GM19238 (cell line): ENCODE results near the gene STX8.
"Not testable (repeated sequence)": the region's sequence is repeated elsewhere in the genome, so short reads cannot be mapped to it uniquely, and the experiment has no call there.

Experiments used
- DNase-seq: peaks from one replicate; pipeline ENCODE4 v3.0.0; 2011; ENCODE audit warnings: low spot score; ENCODE audit not compliant: insufficient read length

STX8 gene

GRCh38 chr17:9269350-9270035 lies 306.1 kb downstream of the STX8 start:
- DNase-seq: no peak

- no peak for DNase-seq
These were observed 307.1 kb downstream of the STX8 start for GRCh38 chr17:9268546-9268945.

DNA sequence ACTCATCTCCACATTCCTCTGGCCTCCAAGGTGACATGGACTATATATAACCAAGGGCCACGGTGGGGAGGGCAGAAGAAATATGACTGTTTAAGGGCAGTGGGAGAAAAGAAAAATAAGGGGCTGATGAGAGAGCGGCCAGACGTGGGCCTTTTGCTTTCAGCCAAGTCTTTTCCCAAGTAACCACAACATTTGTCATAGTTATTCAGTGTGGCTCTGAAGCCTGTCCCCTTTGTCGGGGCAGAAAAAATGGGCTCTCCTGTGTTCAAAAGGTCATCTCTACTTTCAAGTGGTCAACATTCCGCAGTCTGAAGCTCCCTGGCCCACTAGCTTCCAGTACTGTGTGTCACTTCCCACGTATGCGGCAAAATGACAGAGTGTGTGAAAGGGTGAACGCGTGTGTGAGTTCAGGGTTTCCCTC lies 308.9 kb downstream of the STX8 start:
- DNase-seq: no peak

DNA sequence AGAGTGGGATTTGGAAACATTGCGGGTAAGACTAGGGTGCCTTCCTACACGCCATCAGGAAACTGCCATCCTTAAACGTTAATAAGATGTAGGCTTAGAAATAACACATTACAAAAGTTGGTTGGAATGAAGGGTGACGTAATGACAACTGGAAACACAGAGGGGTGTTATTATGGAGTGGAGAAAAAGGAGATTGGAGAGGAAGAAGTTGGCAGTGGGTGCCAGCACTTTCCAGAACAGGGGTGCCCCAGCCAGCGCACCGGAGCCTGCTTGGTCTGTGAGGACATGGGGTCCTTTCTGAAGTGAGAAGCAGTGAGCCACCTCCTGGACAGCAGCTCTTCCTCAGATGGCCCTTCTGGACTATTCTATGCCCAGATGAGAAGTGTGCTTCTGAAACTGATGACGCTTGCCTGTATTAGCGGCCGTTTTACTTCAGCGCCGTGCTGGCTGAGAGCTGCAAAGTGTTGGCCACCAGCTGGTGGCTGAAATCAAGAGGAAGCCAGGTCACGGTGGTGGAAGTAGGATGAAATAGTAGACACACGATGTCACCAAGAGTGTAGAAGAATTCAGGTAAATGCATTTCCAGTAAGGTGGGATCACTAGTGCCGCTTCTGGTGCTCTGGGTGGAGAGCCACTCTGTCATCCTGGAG lies 309.5 kb downstream of the STX8 start:
- DNase-seq: no peak

GRCh38 chr17:9261081-9262012 lies 314.3 kb downstream of the STX8 start:
- no peak for DNase-seq

DNA sequence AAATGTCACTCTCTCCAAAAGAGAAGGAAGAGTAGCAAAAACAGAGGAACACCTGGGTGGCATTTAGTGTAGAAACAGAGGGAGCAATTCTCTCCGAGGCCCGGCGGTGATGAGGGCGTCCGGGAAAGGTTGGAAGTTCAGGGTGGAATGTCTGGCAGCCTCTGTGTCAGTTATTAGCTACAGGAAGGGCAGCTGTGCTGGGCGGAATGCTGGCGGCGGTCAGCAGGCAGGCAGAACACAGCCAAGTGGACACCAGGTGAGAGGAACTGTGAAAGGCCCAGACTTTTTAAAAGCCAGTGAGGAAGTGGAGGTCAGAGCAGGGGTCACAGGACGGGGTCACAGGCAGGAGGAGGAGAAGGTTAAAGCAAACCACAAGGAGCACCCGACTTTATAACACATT lies 316.2 kb downstream of the STX8 start:
- no peak for DNase-seq

GRCh38 chr17:9258115-9259015 lies 317.3 kb downstream of the STX8 start:
- no peak for DNase-seq

GRCh38 chr17:9257630-9257965 lies 318.0 kb downstream of the STX8 start:
- DNase-seq: not testable (repeated sequence)

GRCh38 chr17:9256751-9257629 lies 318.6 kb downstream of the STX8 start:
- no peak for DNase-seq

DNA sequence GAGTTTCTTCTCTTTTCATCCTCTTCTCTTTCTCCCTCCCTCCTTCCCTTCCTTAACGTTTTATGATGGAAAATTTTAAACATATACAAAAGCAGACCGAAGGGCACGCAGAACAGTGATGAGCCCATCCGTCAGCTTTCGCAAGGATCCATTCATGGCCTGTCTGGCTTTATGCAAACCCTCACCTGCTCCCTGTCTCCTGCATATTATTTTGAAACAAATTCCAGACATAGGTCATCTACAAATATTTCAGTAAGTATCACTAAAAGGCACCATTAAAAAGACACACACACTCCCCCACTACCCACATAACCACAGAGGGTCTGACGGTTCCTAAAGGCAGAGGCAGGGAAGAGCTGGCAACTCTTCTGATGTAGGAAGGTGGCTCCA lies 319.3 kb downstream of the STX8 start:
- DNase-seq: no peak

DNA sequence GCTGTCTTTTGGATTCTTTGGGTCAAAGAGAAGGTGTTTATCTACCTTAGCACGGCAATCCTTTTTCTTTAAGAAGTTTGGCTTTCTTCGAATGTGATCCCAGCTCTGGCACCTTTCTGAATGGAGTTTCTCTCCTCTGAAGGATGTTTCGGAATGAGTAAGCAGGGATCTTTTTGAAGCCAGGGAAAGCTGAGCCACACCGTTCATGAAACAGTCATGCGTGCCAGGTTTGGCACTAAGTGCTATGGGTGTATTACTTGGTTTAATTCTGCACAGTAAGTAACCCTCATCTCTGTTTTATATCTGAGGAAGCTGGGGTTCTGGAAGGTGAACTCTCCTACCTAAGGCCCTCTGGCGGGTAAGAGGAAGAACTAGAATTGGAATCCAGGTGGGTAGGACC lies 319.8 kb downstream of the STX8 start:
- no peak for DNase-seq

GRCh38 chr17:9254841-9255240 lies 320.8 kb downstream of the STX8 start:
- no peak for DNase-seq

DNA sequence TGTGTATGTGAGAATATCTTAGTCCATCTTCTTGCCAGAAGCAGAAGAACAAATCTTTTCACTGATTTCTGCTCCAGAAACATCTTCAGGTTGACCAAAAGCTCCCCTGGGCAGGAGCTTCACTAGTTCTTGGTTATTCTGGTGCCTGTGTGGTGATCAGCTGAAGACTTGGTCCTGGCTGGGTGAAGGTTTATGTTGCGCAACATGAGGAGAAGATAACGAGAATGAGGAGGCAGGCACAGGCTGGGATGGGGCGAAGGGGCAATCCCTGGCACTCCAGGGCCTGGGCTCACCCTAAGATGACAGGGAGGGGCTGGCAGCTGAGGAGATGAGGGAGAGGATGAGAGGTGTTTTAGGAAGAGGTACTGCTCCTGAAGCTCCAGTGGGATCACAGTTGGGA lies 322.3 kb downstream of the STX8 start:
- no peak for DNase-seq

DNA sequence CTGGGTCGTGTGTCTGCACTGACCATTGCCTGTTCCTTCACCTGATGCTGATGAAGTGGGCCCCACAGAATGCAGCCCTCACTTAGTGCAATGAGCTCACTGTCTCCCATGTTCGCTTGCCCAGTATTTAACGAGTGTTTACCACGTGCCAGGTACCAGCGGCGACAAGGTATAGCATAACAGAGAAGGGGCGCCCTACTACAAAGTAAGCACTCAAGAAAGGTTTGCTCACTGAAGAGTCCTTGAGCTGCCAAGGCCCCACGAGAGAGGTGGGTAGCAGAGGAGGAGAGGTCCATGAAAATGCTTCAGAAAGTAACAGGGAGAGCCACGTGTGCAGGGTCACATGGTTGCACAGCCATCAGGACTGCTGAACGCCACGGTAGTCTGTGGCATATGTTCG lies 324.3 kb downstream of the STX8 start:
- no peak for DNase-seq

- DNase-seq: no peak
These were observed 326.2 kb downstream of the STX8 start for GRCh38 chr17:9249245-9249953.

DNA sequence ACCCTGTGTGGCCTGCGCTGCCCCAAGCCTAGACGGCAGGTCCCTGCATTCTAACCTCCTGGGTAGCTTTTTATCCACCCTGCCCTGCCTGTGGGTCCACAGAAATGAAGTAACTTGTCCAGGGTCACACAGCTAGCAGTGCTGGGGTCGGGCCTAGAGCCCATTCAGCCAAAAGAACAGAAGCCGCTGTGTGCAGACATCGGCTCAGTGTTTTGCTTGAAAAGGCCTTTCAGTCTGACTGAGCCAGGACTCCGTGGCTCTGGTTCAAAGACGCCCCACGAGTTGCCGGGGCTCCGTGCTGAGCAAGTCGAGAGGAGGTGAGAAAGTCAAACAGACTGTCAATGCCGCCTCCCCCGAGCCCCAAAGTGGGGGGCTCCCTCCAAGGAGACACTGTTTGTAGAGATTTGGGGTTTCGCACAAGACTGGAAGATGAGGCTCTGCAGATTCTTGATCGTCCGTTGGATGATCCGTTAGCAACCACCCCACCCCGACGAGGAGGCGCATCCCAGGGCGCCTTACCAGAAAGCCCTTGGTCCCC lies 328.1 kb downstream of the STX8 start:
- no peak for DNase-seq

GRCh38 chr17:9244066-9245052 lies 331.3 kb downstream of the STX8 start:
- no peak for DNase-seq

DNA sequence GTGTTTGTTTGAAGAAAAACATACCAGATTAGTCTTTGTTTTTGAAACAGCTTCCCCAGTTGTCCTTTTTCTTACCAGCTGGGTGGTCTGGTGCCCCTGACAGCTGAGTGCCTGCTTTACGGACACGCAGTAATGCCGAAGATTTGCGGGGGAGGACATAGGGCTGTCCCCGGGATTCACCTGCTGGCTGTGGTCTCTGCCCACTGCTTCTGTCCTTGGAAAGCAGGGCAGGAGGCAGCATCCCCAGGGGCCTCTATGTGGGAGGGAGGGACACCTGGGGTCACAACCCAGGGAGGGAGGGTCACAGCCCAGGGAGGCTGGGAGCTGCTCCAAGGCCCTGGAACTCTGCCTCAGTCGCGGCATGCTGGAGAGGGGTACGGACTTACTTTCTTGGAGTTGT lies 332.6 kb downstream of the STX8 start:
- DNase-seq: no peak
